A673 (cell line): Measurements from ENCODE around the gene ZBTB2. TPM values are rescaled to one million over a fixed set of nuclear protein-coding genes. Genes with fewer than 3 reads are reported as not detected.
A peak's percentile ranks its signal among the peaks of the same experiment; 100 is the strongest.

Experiments
- Bru-seq: library from RNA; stranded (reverse); fragments of 400-500 nt; gene quantifications from one replicate; lab custom pipeline; 2021; lab: Mats Ljungman, UMichigan
- BruChase-seq, 2 experiments: library from RNA; stranded (reverse); fragments of 400-500 nt; gene quantifications; one replicate each; lab custom pipeline; 2021; lab: Mats Ljungman, UMichigan
- BruUV-seq: library from RNA; stranded (reverse); fragments of 400-500 nt; replicated peaks from 2 replicates; lab custom pipeline; 2021; lab: Mats Ljungman, UMichigan
- CTCF ChIA-PET: fragments of 300-600 bp; sonication (Branson Sonifier 250); formaldehyde crosslinking; loops from one replicate; lab custom pipeline; 2022; ENCODE audit warnings: antibody characterized with exemption; lab: Charles Lee
- POLR2A ChIA-PET: fragments of 300-600 bp; sonication (Branson Sonifier 250); formaldehyde crosslinking; loops from one replicate; lab custom pipeline; 2022; ENCODE audit warnings: antibody characterized with exemption; ENCODE audit not compliant: low non-redundant PET; lab: Charles Lee
- DNase-seq: peaks from one replicate; pipeline ENCODE4 v3.0.0-alpha.2; 2015; ENCODE audit warnings: low spot score
- H3K27ac ChIP-seq: fragments of 200-600 bp; sonication (generic); 2 replicates; pipeline ENCODE4 v1.5.1; 2016; ENCODE audit warnings: mixed run types, low read depth, mild to moderate bottlenecking, mixed read lengths, antibody characterized with exemption, low read length; ENCODE audit not compliant: poor library complexity, severe bottlenecking
- H3K27me3 ChIP-seq: fragments of 200-600 bp; sonication (generic); replicated peaks from 2 replicates; pipeline ENCODE4 v1.6.1; 2017; ENCODE audit warnings: mixed run types, low read depth, mild to moderate bottlenecking, mixed read lengths, antibody characterized with exemption, low read length; ENCODE audit not compliant: insufficient read depth, poor library complexity
- H3K36me3 ChIP-seq: fragments of 200-600 bp; sonication (generic); 2 replicates; pipeline ENCODE4 v1.6.1; 2016; ENCODE audit warnings: mixed run types, mild to moderate bottlenecking, mixed read lengths, antibody characterized with exemption, low read length; ENCODE audit not compliant: insufficient read depth, poor library complexity, severe bottlenecking
- H3K4me1 ChIP-seq: fragments of 200-600 bp; sonication (generic); 2 replicates; pipeline ENCODE4 v1.6.1; 2017; ENCODE audit warnings: mixed run types, mild to moderate bottlenecking, mixed read lengths, antibody characterized with exemption, low read length; ENCODE audit not compliant: insufficient read depth, poor library complexity, severe bottlenecking
- H3K4me3 ChIP-seq: fragments of 200-600 bp; sonication (generic); 2 replicates; pipeline ENCODE4 v1.5.1; 2016; ENCODE audit warnings: low read depth, mixed run types, mild to moderate bottlenecking, mixed read lengths, low read length; ENCODE audit not compliant: poor library complexity, severe bottlenecking
- H3K9me3 ChIP-seq: fragments of 200-600 bp; sonication (generic); 2 replicates; pipeline ENCODE4 v1.6.1; 2016; ENCODE audit warnings: mixed run types, low read depth, mild to moderate bottlenecking, mixed read lengths, antibody characterized with exemption, low read length; ENCODE audit not compliant: poor library complexity, severe bottlenecking
- EZH2 ChIP-seq: fragments of 200-600 bp; sonication (generic); IDR thresholded peaks from 2 replicates; pipeline ENCODE4 v1.6.1; 2017; ENCODE audit warnings: borderline replicate concordance, low read depth, mild to moderate bottlenecking, mixed read lengths, antibody characterized with exemption, low read length; ENCODE audit not compliant: poor library complexity, severe bottlenecking
- intact Hi-C: fragments of 100-400 bp; cut with micrococcal nuclease; formaldehyde crosslinking; loops from one replicate; pipeline ENCODE4 v1.10.0; 2022; ENCODE audit not compliant: unreplicated experiment
- long read RNA-seq: library from polyadenylated mRNA; stranded (forward); transcript quantifications from one replicate; pipeline ENCODE4 v2.0.0, GENCODE V29; 2022
- total RNA-seq: library from RNA; stranded (reverse); gene quantifications from 2 replicates; pipeline ENCODE4 v1.2.3, GENCODE V29; 2021
- TF ChIP-seq, protein P1 (sequence below): fragments of 300-800, 200-600 bp; sonication (generic); conservative IDR thresholded peaks from 2 replicates; pipeline ENCODE4 v1.5.1; 2017; ENCODE audit warnings: low read depth, mild to moderate bottlenecking, antibody characterized with exemption, low read length, moderate library complexity, mixed read lengths

ZBTB2 gene, protein sequence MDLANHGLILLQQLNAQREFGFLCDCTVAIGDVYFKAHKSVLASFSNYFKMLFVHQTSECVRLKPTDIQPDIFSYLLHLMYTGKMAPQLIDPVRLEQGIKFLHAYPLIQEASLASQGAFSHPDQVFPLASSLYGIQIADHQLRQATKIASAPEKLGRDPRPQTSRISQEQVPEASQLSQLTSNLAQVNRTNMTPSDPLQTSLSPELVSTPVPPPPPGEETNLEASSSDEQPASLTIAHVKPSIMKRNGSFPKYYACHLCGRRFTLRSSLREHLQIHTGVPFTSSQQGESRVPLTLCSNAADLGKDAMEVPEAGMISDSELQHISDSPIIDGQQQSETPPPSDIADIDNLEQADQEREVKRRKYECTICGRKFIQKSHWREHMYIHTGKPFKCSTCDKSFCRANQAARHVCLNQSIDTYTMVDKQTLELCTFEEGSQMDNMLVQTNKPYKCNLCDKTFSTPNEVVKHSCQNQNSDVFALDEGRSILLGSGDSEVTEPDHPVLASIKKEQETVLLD
- 19.7 and 24.0 TPM in 2 replicates for total RNA-seq
- percentile 85 among the genes with signal in this experiment for Bru-seq, nascent RNA
- percentile 78 among the genes with signal in this experiment for BruChase-seq, experiment 1, labeled RNA remaining after a 2-hour chase
- percentile 68 among the genes with signal in this experiment for BruChase-seq, experiment 2, labeled RNA remaining after a 6-hour chase
- long read RNA-seq, transcript ZBTB2-201 (3 exons, 3,090 nt): major isoform, 26 of 37 reads
- long read RNA-seq, partial matches to known transcripts: 0 of 37 reads
- long read RNA-seq, other reads (novel, unspliced or antisense): 11 of 37 reads

DNA sequence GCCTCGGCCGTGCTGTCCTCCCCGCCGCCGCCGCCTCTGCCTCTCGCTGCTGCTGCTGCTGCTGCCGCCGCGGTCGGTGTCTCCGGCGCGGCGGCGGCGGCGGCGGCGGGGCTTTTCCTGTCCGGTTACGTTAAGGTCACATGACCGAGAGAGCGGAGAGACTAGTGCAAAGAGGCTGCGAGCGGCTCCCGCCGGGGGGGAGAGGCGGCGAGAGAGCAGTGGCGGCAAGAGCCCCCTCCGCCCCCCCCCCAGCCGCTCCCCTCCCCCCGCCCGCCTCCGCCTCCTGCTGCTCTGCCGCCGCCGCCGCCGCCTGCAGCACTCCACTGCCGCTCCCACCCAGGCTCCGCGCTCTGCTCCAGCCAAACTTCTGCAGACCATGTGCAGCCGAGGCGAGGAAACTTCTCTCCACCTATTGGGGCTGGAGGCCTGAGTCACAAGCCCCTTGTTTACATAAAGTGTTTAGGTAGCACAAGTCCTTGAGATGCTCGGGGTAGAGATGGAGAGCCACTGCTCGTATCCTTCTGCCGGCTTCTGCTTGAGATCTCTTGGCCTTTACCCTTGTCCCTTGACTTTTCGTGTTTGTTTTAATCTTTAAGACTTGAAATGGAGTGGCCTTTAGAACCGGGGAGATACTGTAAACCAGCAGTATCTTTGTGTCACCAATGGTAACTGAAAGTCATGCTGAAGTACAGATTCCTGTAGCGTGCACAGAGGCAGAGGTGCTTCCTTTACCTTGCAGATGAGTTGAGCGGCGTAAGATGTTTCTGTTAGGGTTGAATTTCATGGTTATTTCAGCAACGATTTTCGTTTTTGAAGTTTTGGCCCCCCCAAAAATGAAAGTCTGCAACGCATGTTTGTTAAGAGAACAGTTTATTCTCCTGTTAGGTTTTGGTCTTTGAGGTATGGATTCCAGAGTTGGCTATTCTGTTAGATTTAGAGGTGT lies at the start of gene ZBTB2:
Gene ZBTB2, minus strand, starts transcription at position 89 of the 943 bp plus-strand sequence. CDS start 17,922 bp downstream, outside the sequence.
- ChIA-PET CTCF (no interaction called here), POLR2A (no interaction called here)
- H3K4me3 ChIP-seq: peak within 1 kb of the TSS; percentile 97
- H3K4me1 ChIP-seq: peaks cover 32% of the 10 kb centered on the region
- peak within 1 kb of the TSS; percentile 98 for H3K27ac ChIP-seq
- BruUV-seq: no TSS peak
- intact Hi-C loops: no loop called here
- DNase-seq: peak; percentile 80
- TF ChIP-seq, protein P1, sequence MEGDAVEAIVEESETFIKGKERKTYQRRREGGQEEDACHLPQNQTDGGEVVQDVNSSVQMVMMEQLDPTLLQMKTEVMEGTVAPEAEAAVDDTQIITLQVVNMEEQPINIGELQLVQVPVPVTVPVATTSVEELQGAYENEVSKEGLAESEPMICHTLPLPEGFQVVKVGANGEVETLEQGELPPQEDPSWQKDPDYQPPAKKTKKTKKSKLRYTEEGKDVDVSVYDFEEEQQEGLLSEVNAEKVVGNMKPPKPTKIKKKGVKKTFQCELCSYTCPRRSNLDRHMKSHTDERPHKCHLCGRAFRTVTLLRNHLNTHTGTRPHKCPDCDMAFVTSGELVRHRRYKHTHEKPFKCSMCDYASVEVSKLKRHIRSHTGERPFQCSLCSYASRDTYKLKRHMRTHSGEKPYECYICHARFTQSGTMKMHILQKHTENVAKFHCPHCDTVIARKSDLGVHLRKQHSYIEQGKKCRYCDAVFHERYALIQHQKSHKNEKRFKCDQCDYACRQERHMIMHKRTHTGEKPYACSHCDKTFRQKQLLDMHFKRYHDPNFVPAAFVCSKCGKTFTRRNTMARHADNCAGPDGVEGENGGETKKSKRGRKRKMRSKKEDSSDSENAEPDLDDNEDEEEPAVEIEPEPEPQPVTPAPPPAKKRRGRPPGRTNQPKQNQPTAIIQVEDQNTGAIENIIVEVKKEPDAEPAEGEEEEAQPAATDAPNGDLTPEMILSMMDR: no peak
- no peak for TF ChIP-seq EZH2
- H3K36me3 ChIP-seq: peaks cover 9% of the 10 kb centered on the region
- H3K27me3 ChIP-seq: no peaks in the 10 kb centered on the region
- no peaks in the 10 kb centered on the region for H3K9me3 ChIP-seq

DNA sequence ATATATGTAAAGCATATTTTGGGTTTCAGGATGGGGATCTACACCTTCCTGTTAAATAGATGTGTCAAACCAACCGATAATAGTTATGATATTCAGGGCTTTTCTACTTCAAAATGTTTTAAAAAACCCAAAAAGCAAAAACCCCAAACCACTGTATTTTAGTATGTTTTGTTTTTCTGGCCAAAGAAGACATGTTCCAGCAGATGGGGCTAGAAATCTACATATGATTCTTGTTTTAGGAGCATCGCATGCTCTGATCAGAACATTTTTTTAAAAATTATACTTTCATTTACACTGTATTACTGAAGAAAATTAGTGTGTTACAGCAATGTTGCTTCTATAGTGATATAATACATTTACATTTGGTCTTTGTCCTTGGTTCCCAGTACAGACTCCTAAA lies 49.6 kb upstream of the ZBTB2 start:
- no peak for DNase-seq
- ChIA-PET CTCF (no interaction called here), POLR2A (no interaction called here)
- H3K4me3 ChIP-seq: no peak overlapping the region
- H3K27ac ChIP-seq: no peak overlapping the region
- peaks cover 24% of the 10 kb centered on the region for H3K4me1 ChIP-seq
- TF ChIP-seq, protein P1: peak; percentile 41; the same call in 1 of the 2 replicates
- no peak for TF ChIP-seq EZH2
- no TSS peak for BruUV-seq
- no peaks in the 10 kb centered on the region for H3K27me3 ChIP-seq
- no peaks in the 10 kb centered on the region for H3K9me3 ChIP-seq
- intact Hi-C loops: no loop called here
- H3K36me3 ChIP-seq: peaks cover 8% of the 10 kb centered on the region

DNA sequence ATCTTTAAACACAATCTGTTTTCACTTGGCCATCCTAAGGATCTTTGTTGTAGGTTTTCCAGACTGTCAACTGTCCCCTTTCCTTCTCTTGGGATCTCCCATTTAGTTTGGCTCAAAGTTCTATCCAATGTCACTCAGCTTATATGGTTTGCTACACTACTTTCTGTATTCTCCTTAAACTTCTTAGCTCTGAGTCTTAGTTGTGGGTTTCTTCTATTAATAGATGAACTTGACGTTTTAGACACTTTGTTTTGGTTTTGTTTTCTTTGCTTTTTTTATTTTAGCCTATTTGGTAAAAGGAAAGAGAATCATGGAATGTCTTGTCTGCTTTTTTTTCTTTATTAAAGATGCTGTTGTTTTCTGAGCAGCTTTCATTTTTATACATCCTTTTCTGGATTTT lies 49.1 kb upstream of the ZBTB2 start:
- ChIA-PET POLR2A (no interaction called here), CTCF (no interaction called here)
- intact Hi-C loops: no loop called here
- TF ChIP-seq, protein P1: no peak
- TF ChIP-seq EZH2: no peak
- H3K4me3 ChIP-seq: no peak overlapping the region
- DNase-seq: no peak
- no peak overlapping the region for H3K27ac ChIP-seq
- no peaks in the 10 kb centered on the region for H3K27me3 ChIP-seq
- BruUV-seq: no TSS peak
- peaks cover 19% of the 10 kb centered on the region for H3K4me1 ChIP-seq
- peaks cover 8% of the 10 kb centered on the region for H3K36me3 ChIP-seq
- H3K9me3 ChIP-seq: no peaks in the 10 kb centered on the region
